ENCODE measurements around the gene C19orf25. TPM values are rescaled to one million over a fixed set of nuclear protein-coding genes. Genes with fewer than 3 reads are reported as not detected.
A peak's percentile ranks its signal among the peaks of the same experiment; 100 is the strongest.

C19orf25 gene
- total and polyA plus RNA-seq, 2 of the 13 experiments (the other 11 are each of a cell fraction or from before 2014, with no cell fraction given), result 14.2 to 32.4 TPM

GRCh38 chr19:1503089-1503924, 24.3 kb upstream of the C19orf25 start (continued):
- TF ChIP-seq FOSL2 (CRISPR knock-in tag; IDR thresholded peaks at IDR 0.05), result 0 out of 2 replicates have a peak, but pooled peaks have one; percentile 6
- TF ChIP-seq ZBTB10 (CRISPR knock-in tag; IDR thresholded peaks at IDR 0.05; ENCODE audit: borderline replicate concordance), result 0 out of 2 replicates have a peak, but pooled peaks have one; percentile 21
- no peak for TF ChIP-seq POGZ (CRISPR knock-in tag; IDR thresholded peaks at IDR 0.05)
- 0 out of 2 replicates have a peak, but pooled peaks have one; percentile 31 for TF ChIP-seq ZNF768 (CRISPR knock-in tag; IDR thresholded peaks at IDR 0.05)
- 0 out of 2 replicates have a peak, but pooled peaks have one; percentile 42 for TF ChIP-seq ZNF746 (CRISPR knock-in tag; IDR thresholded peaks at IDR 0.05)
- peak; percentile 63; the same call in 1 of the 2 replicates for TF ChIP-seq ZNF263 (CRISPR knock-in tag; IDR thresholded peaks at IDR 0.05)
- TF ChIP-seq GLI4 (CRISPR knock-in tag; IDR thresholded peaks at IDR 0.05; ENCODE audit: borderline replicate concordance), result no peak
- TF ChIP-seq NR2F1 (CRISPR knock-in tag; IDR thresholded peaks at IDR 0.05), result no peak
- 0 out of 2 replicates have a peak, but pooled peaks have one; percentile 26 for TF ChIP-seq TFDP2 (CRISPR knock-in tag; IDR thresholded peaks at IDR 0.05)
- TF ChIP-seq SP2 (CRISPR knock-in tag; IDR thresholded peaks at IDR 0.05), result no peak
- TF ChIP-seq ZSCAN20 (CRISPR knock-in tag; IDR thresholded peaks at IDR 0.05; ENCODE audit: borderline replicate concordance), result no peak
- TF ChIP-seq ZNF891 (CRISPR knock-in tag; IDR thresholded peaks at IDR 0.05), result 0 out of 2 replicates have a peak, but pooled peaks have one; percentile 42
- TF ChIP-seq ATF7 (IDR thresholded peaks at IDR 0.05), result no peak
- TF ChIP-seq ATF7 (CRISPR knock-in tag; IDR thresholded peaks at IDR 0.05), result no peak
- peak; percentile 78 for TF ChIP-seq SALL1 (CRISPR knock-in tag; IDR thresholded peaks at IDR 0.05)
- TF ChIP-seq ZBTB7B (CRISPR knock-in tag; IDR thresholded peaks at IDR 0.05), result peak; percentile 82
- TF ChIP-seq RERE (CRISPR knock-in tag; IDR thresholded peaks at IDR 0.05; ENCODE audit: low read depth), result no peak
- TF ChIP-seq ZUFSP (CRISPR knock-in tag; IDR thresholded peaks at IDR 0.05; ENCODE audit: borderline replicate concordance), result no peak
